Measurements from ENCODE around the gene CALHM3.
"Not testable (repeated sequence)": the region's sequence is repeated elsewhere in the genome, so short reads cannot be mapped to it uniquely, and the experiment has no call there.

The CALHM3 gene

GRCh38 chr10:103502849-103503660 lies 24.0 kb upstream of the CALHM3 start:
- peak in 6 of 56 donors; percentile 6 to 33 (median 17) for DNase-seq

GRCh38 chr10:103501186-103501585 lies 22.1 kb upstream of the CALHM3 start:
- no peak for DNase-seq

- no peak for DNase-seq
Observed at GRCh38 chr10:103500481-103500880, 21.4 kb upstream of the CALHM3 start.

GRCh38 chr10:103499881-103500280 lies 20.8 kb upstream of the CALHM3 start:
- peak in 25 of 56 donors; percentile 7 to 66 (median 27) for DNase-seq

- no peak for DNase-seq
Observed at GRCh38 chr10:103498936-103499638, 20.0 kb upstream of the CALHM3 start.

GRCh38 chr10:103497161-103497915 lies 18.3 kb upstream of the CALHM3 start:
- peak in 2 of 56 donors; percentile 7 to 15 for DNase-seq

- DNase-seq = no peak
Observed at GRCh38 chr10:103495321-103495720, 16.3 kb upstream of the CALHM3 start.

- peak in 11 of 56 donors; percentile 10 to 40 (median 20) for DNase-seq
Observed at GRCh38 chr10:103493916-103494877, 15.2 kb upstream of the CALHM3 start.

- DNase-seq = peak in 36 of 56 donors; percentile 10 to 73 (median 41)
Observed at GRCh38 chr10:103493362-103493915, 14.4 kb upstream of the CALHM3 start, which contains the start of gene NEURL1. TSS of gene NEURL1 (plus strand) at chr10:103493705. CDS start at chr10:103494388, 683 bp downstream.

GRCh38 chr10:103492655-103493261 lies 13.7 kb upstream of the CALHM3 start:
- DNase-seq = no peak

- DNase-seq = peak in 1 of 56 donors; percentile 11
Observed at GRCh38 chr10:103491729-103492364, 12.8 kb upstream of the CALHM3 start.

GRCh38 chr10:103490986-103491314 lies 11.9 kb upstream of the CALHM3 start:
- no peak for DNase-seq

- DNase-seq = no peak
Observed at GRCh38 chr10:103487410-103487708, 8.3 kb upstream of the CALHM3 start.

- not testable (repeated sequence) for DNase-seq
Observed at GRCh38 chr10:103486635-103487409, 7.8 kb upstream of the CALHM3 start.

GRCh38 chr10:103481974-103482531 lies 3.0 kb upstream of the CALHM3 start:
- no peak for DNase-seq

GRCh38 chr10:103480521-103480920 lies 1.5 kb upstream of the CALHM3 start:
- no peak for DNase-seq

GRCh38 chr10:103478671-103479070 lies 369 bp downstream of the CALHM3 start:
- DNase-seq = no peak

GRCh38 chr10:103476046-103476768 lies 2.8 kb downstream of the CALHM3 start:
- no peak for DNase-seq

All from nucleus accumbens (tissue), 56 donors.